IMR-90 (cell line): Measurements from ENCODE around the gene PCBP3. TPM values are rescaled to one million over a fixed set of nuclear protein-coding genes. Genes with fewer than 3 reads are reported as not detected.

Experiments used
- ATAC-seq: fragments of 200-7000 bp; cut with Tn5 transposase; 2 replicates; pipeline ENCODE4 v1.9.1; 2020; ENCODE audit warnings: low read depth, mild to moderate bottlenecking, moderate library complexity
- BruUV-seq: library from RNA; stranded (reverse); fragments of 400-500 nt; replicated peaks from 2 replicates; lab custom pipeline; 2021; lab: Mats Ljungman, UMichigan
- CTCF ChIA-PET: fragments of 300-600 bp; formaldehyde crosslinking; extraction: SDS; loops from one replicate; lab custom pipeline; 2021; ENCODE audit warnings: antibody characterized with exemption; lab: Yijun Ruan, JAX
- POLR2A ChIA-PET: fragments of 300-600 bp; sonication (Branson Sonifier 250); formaldehyde crosslinking; loops from one replicate; lab custom pipeline; 2022; ENCODE audit warnings: antibody characterized with exemption; ENCODE audit not compliant: unreplicated experiment; lab: Charles Lee
- DNase-seq: peaks from one replicate; pipeline ENCODE4 v3.0.0; 2013
- H2AFZ ChIP-seq: replicated peaks from 2 replicates; pipeline ENCODE3; 2013; ENCODE audit warnings: low read length, mild to moderate bottlenecking; ENCODE audit not compliant: poor library complexity
- H2AK5ac ChIP-seq: 2 replicates; pipeline ENCODE4 v1.6.1; 2013; ENCODE audit warnings: low read depth, low read length, inconsistent platforms
- H2AK9ac ChIP-seq: replicated peaks from 2 replicates; pipeline ENCODE3; 2013; ENCODE audit warnings: mild to moderate bottlenecking, low read depth, low read length, moderate library complexity; ENCODE audit not compliant: poor library complexity
- H2BK120ac ChIP-seq: 2 replicates; pipeline ENCODE4 v1.6.1; 2013; ENCODE audit warnings: low read depth, low read length, inconsistent platforms
- H2BK15ac ChIP-seq: 3 replicates; pipeline ENCODE4 v1.6.1; 2013; ENCODE audit warnings: low read depth, low read length, inconsistent platforms
- H2BK20ac ChIP-seq: 2 replicates; pipeline ENCODE4 v1.6.1; 2013; ENCODE audit warnings: low read depth, mild to moderate bottlenecking, inconsistent platforms, low read length, moderate library complexity
- H2BK5ac ChIP-seq: 2 replicates; pipeline ENCODE4 v1.6.1; 2013; ENCODE audit warnings: mild to moderate bottlenecking, low read depth, low read length, inconsistent platforms; ENCODE audit not compliant: poor library complexity, severe bottlenecking
- H3K14ac ChIP-seq: replicated peaks from 2 replicates; pipeline ENCODE4 v1.6.1; 2013; ENCODE audit warnings: low read depth, low read length, inconsistent platforms
- H3K18ac ChIP-seq: 2 replicates; pipeline ENCODE4 v1.6.1; 2013; ENCODE audit warnings: low read depth, low read length, control low read depth
- H3K23ac ChIP-seq: 2 replicates; pipeline ENCODE4 v1.6.1; 2013; ENCODE audit warnings: low read depth, low read length, inconsistent platforms
- H3K27ac ChIP-seq: 2 replicates; pipeline ENCODE4 v1.5.1; 2013; ENCODE audit warnings: mild to moderate bottlenecking, control low read depth, low read length; ENCODE audit not compliant: insufficient read depth
- H3K27me3 ChIP-seq: 2 replicates; pipeline ENCODE4 v1.6.1; 2013; ENCODE audit warnings: low read length; ENCODE audit not compliant: control insufficient read depth, insufficient read depth
- H3K36me3 ChIP-seq: 2 replicates; pipeline ENCODE4 v1.6.1; 2013; ENCODE audit warnings: low read length, mixed read lengths; ENCODE audit not compliant: control insufficient read depth, insufficient read depth
- H3K4ac ChIP-seq: 2 replicates; pipeline ENCODE4 v1.6.1; 2013; ENCODE audit warnings: low read depth, low read length, inconsistent platforms
- H3K4me1 ChIP-seq: 2 replicates; pipeline ENCODE4 v1.6.1; 2013; ENCODE audit warnings: low read length, mixed read lengths; ENCODE audit not compliant: control insufficient read depth, insufficient read depth
- H3K4me2 ChIP-seq: 2 replicates; pipeline ENCODE4 v1.6.1; 2013; ENCODE audit warnings: low read depth, mild to moderate bottlenecking, control low read depth, low read length, moderate library complexity
- H3K4me3 ChIP-seq: 2 replicates; pipeline ENCODE4 v1.5.1; 2013; ENCODE audit warnings: low read depth, mild to moderate bottlenecking, control low read depth, low read length, moderate library complexity; ENCODE audit not compliant: insufficient read depth
- H3K56ac ChIP-seq: 2 replicates; pipeline ENCODE4 v1.6.1; 2013; ENCODE audit warnings: low read length, inconsistent platforms; ENCODE audit not compliant: insufficient read depth; ENCODE audit errors: extremely low read depth
- H3K79me1 ChIP-seq, 2 experiments: 2 replicates each; pipeline ENCODE4 v1.6.1; 2013; ENCODE audit warnings: low read length in 2 of 2, inconsistent platforms in 1 of 2, low read depth in 1 of 2
- H3K9ac ChIP-seq: 2 replicates; pipeline ENCODE4 v1.6.1; 2013; ENCODE audit warnings: low read depth, low read length, control low read depth
- H3K9me1 ChIP-seq: 2 replicates; pipeline ENCODE4 v1.6.1; 2013; ENCODE audit warnings: low read length, inconsistent platforms; ENCODE audit not compliant: insufficient read depth
- H3K9me3 ChIP-seq: 2 replicates; pipeline ENCODE4 v1.6.1; 2013; ENCODE audit warnings: low read length; ENCODE audit not compliant: control insufficient read depth, insufficient read depth
- H4K20me1 ChIP-seq: 2 replicates; pipeline ENCODE4 v1.6.1; 2013; ENCODE audit warnings: low read length, inconsistent platforms; ENCODE audit not compliant: insufficient read depth
- H4K5ac ChIP-seq: 2 replicates; pipeline ENCODE4 v1.6.1; 2013; ENCODE audit warnings: mild to moderate bottlenecking, low read depth, low read length, control low read depth
- H4K8ac ChIP-seq, 2 experiments: 2 replicates each; pipeline ENCODE4 v1.6.1; 2013; ENCODE audit warnings: low read depth in 2 of 2, low read length in 2 of 2, control low read depth in 1 of 2, inconsistent platforms in 1 of 2
- H4K91ac ChIP-seq: 2 replicates; pipeline ENCODE4 v1.6.1; 2013; ENCODE audit warnings: low read depth, low read length, inconsistent platforms; ENCODE audit not compliant: insufficient read depth
- BHLHE40 ChIP-seq: fragments of 150-350 bp; IDR thresholded peaks from 2 replicates; pipeline ENCODE4 v1.6.1; 2016; ENCODE audit warnings: mild to moderate bottlenecking, low read depth, low read length
- CEBPB ChIP-seq: IDR thresholded peaks from 2 replicates; pipeline ENCODE4 v1.6.1; 2012; ENCODE audit warnings: low read depth, low read length, improper control_type of control experiment
- CHD1 ChIP-seq: IDR thresholded peaks from 2 replicates; pipeline ENCODE4 v1.6.1; 2012; ENCODE audit warnings: low read depth, low read length, improper control_type of control experiment
- FOS ChIP-seq: fragments of 150-350 bp; IDR thresholded peaks from 2 replicates; pipeline ENCODE4 v1.6.1; 2016; ENCODE audit warnings: low read depth, low read length
- MAFK ChIP-seq: IDR thresholded peaks from 2 replicates; pipeline ENCODE4 v1.6.1; 2012; ENCODE audit warnings: low read depth, low read length, improper control_type of control experiment
- MAZ ChIP-seq: IDR thresholded peaks from 2 replicates; pipeline ENCODE4 v1.6.1; 2012; ENCODE audit warnings: low read depth, mild to moderate bottlenecking, low read length, improper control_type of control experiment, moderate library complexity, borderline replicate concordance
- MXI1 ChIP-seq: IDR thresholded peaks from 2 replicates; pipeline ENCODE4 v1.6.1; 2012; ENCODE audit warnings: low read depth, mild to moderate bottlenecking, low read length, moderate library complexity, borderline replicate concordance
- NFE2L2 ChIP-seq: fragments of 150-350 bp; IDR thresholded peaks from 2 replicates; pipeline ENCODE4 v1.6.1; 2016; ENCODE audit warnings: low read depth, mild to moderate bottlenecking, low read length
- POLR2A ChIP-seq: IDR thresholded peaks from 2 replicates; pipeline ENCODE4 v1.6.1; 2012; ENCODE audit warnings: mild to moderate bottlenecking, low read depth, low read length
- RAD21 ChIP-seq: IDR thresholded peaks from 2 replicates; pipeline ENCODE4 v1.6.1; 2012; ENCODE audit warnings: low read length, improper control_type of control experiment
- RCOR1 ChIP-seq: IDR thresholded peaks from 2 replicates; pipeline ENCODE4 v1.6.1; 2012; ENCODE audit warnings: mild to moderate bottlenecking, low read length, improper control_type of control experiment; ENCODE audit not compliant: insufficient replicate concordance
- RFX5 ChIP-seq: IDR thresholded peaks from 2 replicates; pipeline ENCODE4 v1.8.0; 2012; ENCODE audit warnings: low read depth, mild to moderate bottlenecking, low read length, moderate library complexity
- SMC3 ChIP-seq: fragments of 150-350 bp; IDR thresholded peaks from 2 replicates; pipeline ENCODE4 v1.6.1; 2016; ENCODE audit warnings: low read depth, mild to moderate bottlenecking, antibody characterized with exemption, low read length, moderate library complexity
- WGBS, 2 experiments: methylation state at CpG; one replicate each; pipeline versions ENCODE4 v1.1.5 to v1.1.7; 2013; ENCODE audit warnings: missing lambda C conversion rate in 2 of 2; ENCODE audit not compliant: insufficient read length in 1 of 2; ENCODE audit errors: extremely low coverage in 2 of 2; 5-methylcytosine and 5-hydroxymethylcytosine counted together
- dilution Hi-C: fragments of 300-500 bp; cut with HindIII; formaldehyde crosslinking; loops from one replicate; pipeline ENCODE4 v1.14.3; 2018; ENCODE audit warnings: low sequenced_read_pairs; ENCODE audit not compliant: unreplicated experiment
- in situ Hi-C: fragments of 300-500 bp; cut with MboI; formaldehyde crosslinking; loops from 3 replicates; pipeline ENCODE4 v1.14.3; 2019; ENCODE audit warnings: low sequenced_read_pairs, inconsistent platforms, mixed read lengths
- intact Hi-C: fragments of 100-400 bp; cut with micrococcal nuclease; formaldehyde crosslinking; loops from 2 replicates; pipeline ENCODE4 v1.10.0; 2022
- polyA plus RNA-seq, 3 experiments: library from polyadenylated mRNA; depleted of rRNA; stranded (reverse); fragments of >200 nt; gene quantifications; 2 replicates each; pipeline ENCODE4 v1.2.3, GENCODE V29; 2012; ENCODE audit warnings: low replicate concordance in 1 of 3
- total RNA-seq: library from RNA; depleted of rRNA; stranded (reverse); fragments of >200 nt; gene quantifications from 2 replicates; pipeline ENCODE4 v1.2.3, GENCODE V29; 2012
- TF ChIP-seq, protein P1 (sequence below): fragments of 150-350 bp; IDR thresholded peaks from 2 replicates; pipeline ENCODE4 v1.6.1; 2017; ENCODE audit warnings: mild to moderate bottlenecking, antibody characterized with exemption, low read length, low read depth
- TF ChIP-seq, protein P2 (sequence below): fragments of 150-350 bp; IDR thresholded peaks from 2 replicates; pipeline ENCODE4 v1.6.1; 2016; ENCODE audit warnings: low read depth, mild to moderate bottlenecking, low read length, moderate library complexity, borderline replicate concordance
- TF ChIP-seq, protein P3 (sequence below): conservative IDR thresholded peaks from 2 replicates; pipeline ENCODE4 v1.5.1; 2012; ENCODE audit warnings: mild to moderate bottlenecking, low read depth, low read length, improper control_type of control experiment

PCBP3 gene
- total and polyA plus RNA-seq, 2 of the 4 experiments (the other 2 are of a cell fraction), result 2.9 to 3.9 TPM

DNA sequence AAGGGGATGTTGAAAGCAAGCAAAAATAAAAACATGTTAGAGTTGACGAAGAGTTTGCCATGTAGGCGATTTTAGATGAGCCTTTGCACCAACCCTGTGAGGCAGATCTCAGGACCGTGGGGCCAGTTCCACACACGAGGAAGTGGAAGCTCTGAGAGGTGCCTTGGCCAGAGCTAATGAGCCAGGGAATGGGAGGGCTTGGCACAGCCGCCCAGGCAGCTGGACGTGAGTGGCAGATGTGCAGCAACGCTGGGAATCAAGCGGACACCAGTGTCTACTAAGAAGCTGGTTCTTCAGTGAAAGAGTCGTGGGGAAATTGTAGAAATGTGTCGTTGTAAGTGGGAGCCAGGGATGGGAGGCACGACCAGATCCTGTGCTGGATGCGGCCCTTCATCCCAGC lies 279.1 kb downstream of the PCBP3 start:
- Histone ChIP-seq H4K20me1 (no peaks in the 10 kb centered on the region), H3K18ac (peak overlapping the region; percentile 3; the same call in 1 of the 2 replicates), H4K5ac (peak overlapping the region; percentile 8; the same call in 1 of the 2 replicates), H3K4me1 (peaks cover 13% of the 10 kb centered on the region), H3K27ac (no peak overlapping the region), H3K56ac (no peak overlapping the region), H2AK9ac (no peak overlapping the region), H3K9me3 (no peaks in the 10 kb centered on the region), H3K4me2 (no peak overlapping the region), H2BK5ac (no peak overlapping the region), H3K23ac (no peak overlapping the region), H3K27me3 (no peaks in the 10 kb centered on the region), H2AK5ac (peak overlapping the region; percentile 42), H2BK120ac (peak overlapping the region; percentile 99), H3K4me3 (no peak overlapping the region), H2AFZ (peak overlapping the region; percentile 80), H3K79me1 (no peaks in the 10 kb centered on the region; a peak in 1 of 4 replicates), H4K91ac (peak overlapping the region; percentile 38; the same call in 1 of the 2 replicates), H4K8ac (peak overlapping the region in 1 of 2 experiments; percentile 67; a peak in 2 of 4 replicates), H3K9me1 (peaks cover 14% of the 10 kb centered on the region), H2BK20ac (peak overlapping the region; percentile 38), H3K9ac (no peak overlapping the region), H3K4ac (peak overlapping the region; percentile 58), H3K14ac (no peak overlapping the region), H3K36me3 (no peaks in the 10 kb centered on the region), H2BK15ac (peak overlapping the region; percentile 65; the same call in 1 of the 3 replicates)
- DNase-seq (no peak), ATAC-seq (no peak)
- POLR2A ChIA-PET, result no interaction called here
- 74% methylated on average over 10 of the region's 12 CpGs; no CpG with 5 or more reads in 1 of the 2 experiments for WGBS, 2 experiments
- TF ChIP-seq FOS (no peak), NFE2L2 (no peak), RFX5 (no peak), MAFK (no peak), MXI1 (no peak), CHD1 (no peak), MAZ (no peak), SMC3 (no peak), RAD21 (no peak), RCOR1 (no peak), BHLHE40 (no peak), POLR2A (no peak), CEBPB (no peak)
- TF ChIP-seq, protein P1, sequence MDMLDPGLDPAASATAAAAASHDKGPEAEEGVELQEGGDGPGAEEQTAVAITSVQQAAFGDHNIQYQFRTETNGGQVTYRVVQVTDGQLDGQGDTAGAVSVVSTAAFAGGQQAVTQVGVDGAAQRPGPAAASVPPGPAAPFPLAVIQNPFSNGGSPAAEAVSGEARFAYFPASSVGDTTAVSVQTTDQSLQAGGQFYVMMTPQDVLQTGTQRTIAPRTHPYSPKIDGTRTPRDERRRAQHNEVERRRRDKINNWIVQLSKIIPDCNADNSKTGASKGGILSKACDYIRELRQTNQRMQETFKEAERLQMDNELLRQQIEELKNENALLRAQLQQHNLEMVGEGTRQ, result no peak
- TF ChIP-seq, protein P2, sequence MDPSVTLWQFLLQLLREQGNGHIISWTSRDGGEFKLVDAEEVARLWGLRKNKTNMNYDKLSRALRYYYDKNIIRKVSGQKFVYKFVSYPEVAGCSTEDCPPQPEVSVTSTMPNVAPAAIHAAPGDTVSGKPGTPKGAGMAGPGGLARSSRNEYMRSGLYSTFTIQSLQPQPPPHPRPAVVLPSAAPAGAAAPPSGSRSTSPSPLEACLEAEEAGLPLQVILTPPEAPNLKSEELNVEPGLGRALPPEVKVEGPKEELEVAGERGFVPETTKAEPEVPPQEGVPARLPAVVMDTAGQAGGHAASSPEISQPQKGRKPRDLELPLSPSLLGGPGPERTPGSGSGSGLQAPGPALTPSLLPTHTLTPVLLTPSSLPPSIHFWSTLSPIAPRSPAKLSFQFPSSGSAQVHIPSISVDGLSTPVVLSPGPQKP, result no peak
- TF ChIP-seq, protein P3, sequence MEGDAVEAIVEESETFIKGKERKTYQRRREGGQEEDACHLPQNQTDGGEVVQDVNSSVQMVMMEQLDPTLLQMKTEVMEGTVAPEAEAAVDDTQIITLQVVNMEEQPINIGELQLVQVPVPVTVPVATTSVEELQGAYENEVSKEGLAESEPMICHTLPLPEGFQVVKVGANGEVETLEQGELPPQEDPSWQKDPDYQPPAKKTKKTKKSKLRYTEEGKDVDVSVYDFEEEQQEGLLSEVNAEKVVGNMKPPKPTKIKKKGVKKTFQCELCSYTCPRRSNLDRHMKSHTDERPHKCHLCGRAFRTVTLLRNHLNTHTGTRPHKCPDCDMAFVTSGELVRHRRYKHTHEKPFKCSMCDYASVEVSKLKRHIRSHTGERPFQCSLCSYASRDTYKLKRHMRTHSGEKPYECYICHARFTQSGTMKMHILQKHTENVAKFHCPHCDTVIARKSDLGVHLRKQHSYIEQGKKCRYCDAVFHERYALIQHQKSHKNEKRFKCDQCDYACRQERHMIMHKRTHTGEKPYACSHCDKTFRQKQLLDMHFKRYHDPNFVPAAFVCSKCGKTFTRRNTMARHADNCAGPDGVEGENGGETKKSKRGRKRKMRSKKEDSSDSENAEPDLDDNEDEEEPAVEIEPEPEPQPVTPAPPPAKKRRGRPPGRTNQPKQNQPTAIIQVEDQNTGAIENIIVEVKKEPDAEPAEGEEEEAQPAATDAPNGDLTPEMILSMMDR, result no peak
- intact Hi-C loops, result loop anchor here (1.0 to 5.0 kb wide), 6 partner anchors 40 to 630 kb away; no protein-coding TSS in a partner anchor
- dilution Hi-C loops, result no loop called here
- in situ Hi-C loops, result loop anchor here (10.0 kb wide), 1 partner anchor 358 kb away; no protein-coding TSS in a partner anchor
- CTCF ChIA-PET, result interaction anchor here (0.5 to 1.6 kb wide), 7 partner anchors 32 to 819 kb away, joined by 3 to 5 read pairs (median 3); no protein-coding TSS in a partner anchor
- BruUV-seq, result no TSS peak
